Measurements from ENCODE around the gene CCDC15.

CCDC15 gene

GRCh38 chr11:125070699-125071254 is 116.8 kb downstream of the CCDC15 start:
- DNase-seq, result no peak

GRCh38 chr11:125071435-125071834 is 117.4 kb downstream of the CCDC15 start:
- no peak for DNase-seq

GRCh38 chr11:125071846-125072217 is 117.8 kb downstream of the CCDC15 start:
- no peak for DNase-seq

- no peak for DNase-seq
These were observed 118.4 kb downstream of the CCDC15 start for GRCh38 chr11:125072218-125072960.

GRCh38 chr11:125072961-125073590 is 119.1 kb downstream of the CCDC15 start:
- DNase-seq, result no peak

GRCh38 chr11:125073616-125074483 is 119.8 kb downstream of the CCDC15 start:
- DNase-seq, result no peak

- DNase-seq, result no peak
These were observed 120.7 kb downstream of the CCDC15 start for GRCh38 chr11:125074511-125075241.

GRCh38 chr11:125075242-125075625 is 121.2 kb downstream of the CCDC15 start:
- DNase-seq, result no peak

GRCh38 chr11:125075900-125076317 is 121.9 kb downstream of the CCDC15 start:
- no peak for DNase-seq

- no peak for DNase-seq
These were observed 122.5 kb downstream of the CCDC15 start for GRCh38 chr11:125076378-125076945.

GRCh38 chr11:125078016-125078415 is 124.0 kb downstream of the CCDC15 start:
- no peak for DNase-seq

- no peak for DNase-seq
These were observed 124.6 kb downstream of the CCDC15 start for GRCh38 chr11:125078516-125079140.

GRCh38 chr11:125079151-125079877 is 125.3 kb downstream of the CCDC15 start:
- no peak for DNase-seq

GRCh38 chr11:125079878-125080530 is 126.0 kb downstream of the CCDC15 start:
- DNase-seq, result no peak

GRCh38 chr11:125080531-125080911 is 126.5 kb downstream of the CCDC15 start:
- no peak for DNase-seq

GRCh38 chr11:125081098-125081798 is 127.2 kb downstream of the CCDC15 start:
- DNase-seq, result no peak

- no peak for DNase-seq
These were observed 128.0 kb downstream of the CCDC15 start for GRCh38 chr11:125082040-125082439.

GRCh38 chr11:125082611-125083311 is 128.8 kb downstream of the CCDC15 start:
- DNase-seq, result no peak
